Sigmoid colon (tissue), 3 donors: Measurements from ENCODE around the gene ATP8A1.

Experiments used
- CTCF ChIP-seq, 4 experiments: fragments of 450-650 bp in 3 of 4; fragments of 200-600 bp in 1 of 4; IDR thresholded peaks; one replicate each; pipeline ENCODE4 v1.5.1; 2016 to 2019; ENCODE audit warnings: antibody characterized with exemption in 4 of 4, mild to moderate bottlenecking in 3 of 4, moderate library complexity in 2 of 4
- POLR2A ChIP-seq, 2 donors: fragments of 450-650 bp; IDR thresholded peaks; one replicate each; pipeline ENCODE4 v1.6.1; 2016; ENCODE audit warnings: antibody characterized with exemption in 2 of 2, mild to moderate bottlenecking in 2 of 2, moderate library complexity in 2 of 2

GRCh38 chr4:42411803-42412202, 245.1 kb downstream of the ATP8A1 start:
- TF ChIP-seq CTCF (IDR thresholded peaks at IDR 0.05) (no peak), POLR2A (IDR thresholded peaks at IDR 0.05) (no peak)
